Uterus (tissue), 4 donors: Measurements from ENCODE around the gene APOL4. TPM values are rescaled to one million over a fixed set of nuclear protein-coding genes. Genes with fewer than 3 reads are reported as not detected.

ENCODE experiments used
- DNase-seq, 2 donors: peaks; one replicate each; pipeline ENCODE4 v3.0.0-alpha.2; 2019 to 2020
- H3K27ac ChIP-seq, 2 donors: fragments of 200-600 bp; sonication (generic); 1 replicate in 1 of 2; 2 replicates in 1 of 2; pipeline ENCODE4 v1.5.1; 2016 to 2018
- H3K27me3 ChIP-seq, 2 donors: fragments of 200-600 bp; sonication (generic); one replicate each; pipeline ENCODE4 v1.5.1; 2018 to 2019; ENCODE audit warnings: control low read depth in 1 of 2
- H3K36me3 ChIP-seq, 2 donors: fragments of 200-600 bp; sonication (generic); one replicate each; pipeline ENCODE4 v1.5.1; 2019; ENCODE audit warnings: control low read depth in 1 of 2
- H3K4me1 ChIP-seq, 2 donors: fragments of 200-600 bp; sonication (generic); one replicate each; pipeline ENCODE4 v1.5.1; 2018 to 2019; ENCODE audit warnings: control low read depth in 1 of 2
- H3K4me3 ChIP-seq, 2 donors: fragments of 200-600 bp; sonication (generic); 1 replicate in 1 of 2; 2 replicates in 1 of 2; pipeline ENCODE4 v1.5.1; 2018 to 2019; ENCODE audit warnings: mild to moderate bottlenecking in 1 of 2
- H3K9me3 ChIP-seq, 2 donors: fragments of 200-600 bp; sonication (generic); one replicate each; pipeline ENCODE4 v1.5.1; 2019; ENCODE audit warnings: control low read depth in 1 of 2
- CTCF ChIP-seq, 4 experiments: fragments of 200-600 bp in 2 of 4; fragments of 450-650 bp in 2 of 4; sonication (generic) in 2 of 4; IDR thresholded peaks; one replicate each; pipeline ENCODE4 v1.5.1; 2016 to 2019; ENCODE audit warnings: antibody characterized with exemption in 4 of 4, mild to moderate bottlenecking in 2 of 4, moderate library complexity in 1 of 4
- POLR2A ChIP-seq, 2 donors: fragments of 450-650 bp; IDR thresholded peaks; one replicate each; pipeline ENCODE4 v1.6.1; 2016; ENCODE audit warnings: antibody characterized with exemption in 2 of 2, mild to moderate bottlenecking in 1 of 2, moderate library complexity in 1 of 2
- intact Hi-C: fragments of 100-400 bp; cut with DNase I; formaldehyde crosslinking; loops from one replicate; pipeline ENCODE4 v1.15.1; 2023; ENCODE audit warnings: low total_unique reads
- total RNA-seq, 4 donors: library from RNA; depleted of rRNA in 3 of 4; stranded (reverse); fragments of >200 nt in 3 of 4; gene quantifications; one replicate each; pipeline versions ENCODE4 v1.1.0 to v1.2.4, GENCODE V29; 2014 to 2023
- donor health status: DM: yes; HTN: yes; CAD: no.

Gene APOL4
- total RNA-seq, 4 donors from 2014 or later = 1.0 to 35.2 (median 16.9) TPM; not detected in 1

- intact Hi-C loops = no loop called here
- no peaks in the 10 kb centered on the region for H3K9me3 ChIP-seq
- H3K27ac ChIP-seq = peak overlapping the region in 1 of 2 donors; percentile 81
- DNase-seq = no peak
- H3K36me3 ChIP-seq = no peaks in the 10 kb centered on the region
- no peak overlapping the region for H3K4me3 ChIP-seq
- H3K4me1 ChIP-seq = peaks cover 5 to 12% of the 10 kb centered on the region in 2 donors
- TF ChIP-seq CTCF (IDR thresholded peaks at IDR 0.05) = no peak
- TF ChIP-seq POLR2A (IDR thresholded peaks at IDR 0.05) = no peak
- no peaks in the 10 kb centered on the region for H3K27me3 ChIP-seq
Observed at GRCh38 chr22:36198536-36198935, 3.1 kb downstream of the APOL4 start.

- Histone ChIP-seq H3K9me3 (no peaks in the 10 kb centered on the region), H3K4me3 (no peak overlapping the region), H3K27ac (peak overlapping the region; percentile 61 to 81), H3K27me3 (no peaks in the 10 kb centered on the region), H3K36me3 (no peaks in the 10 kb centered on the region), H3K4me1 (peaks cover 5 to 12% of the 10 kb centered on the region in 2 donors)
- intact Hi-C loops = no loop called here
- DNase-seq = peak in 1 of 2 donors; percentile 39
- TF ChIP-seq POLR2A (IDR thresholded peaks at IDR 0.05) (no peak), CTCF (IDR thresholded peaks at IDR 0.05) (no peak)
Observed at GRCh38 chr22:36197514-36198146, 4.0 kb downstream of the APOL4 start.

GRCh38 chr22:36197065-36197440 is 4.6 kb downstream of the APOL4 start:
- Histone ChIP-seq H3K9me3 (no peaks in the 10 kb centered on the region), H3K4me3 (no peak overlapping the region), H3K4me1 (peaks cover 5 to 12% of the 10 kb centered on the region in 2 donors), H3K27ac (peak overlapping the region; percentile 61 to 81), H3K27me3 (no peaks in the 10 kb centered on the region), H3K36me3 (no peaks in the 10 kb centered on the region)
- intact Hi-C loops = no loop called here
- TF ChIP-seq POLR2A (IDR thresholded peaks at IDR 0.05) = no peak
- no peak for TF ChIP-seq CTCF (IDR thresholded peaks at IDR 0.05)
- DNase-seq = peak; percentile 85

GRCh38 chr22:36196254-36197064 is 5.2 kb downstream of the APOL4 start:
- Histone ChIP-seq H3K36me3 (no peaks in the 10 kb centered on the region), H3K4me1 (peaks cover 5 to 12% of the 10 kb centered on the region in 2 donors)
- TF ChIP-seq CTCF (IDR thresholded peaks at IDR 0.05) (no peak), POLR2A (IDR thresholded peaks at IDR 0.05) (no peak)

GRCh38 chr22:36194971-36195370 is 6.6 kb downstream of the APOL4 start:
- Histone ChIP-seq H3K4me1 (peaks cover 5 to 12% of the 10 kb centered on the region in 2 donors), H3K27ac (no peak overlapping the region), H3K36me3 (no peaks in the 10 kb centered on the region), H3K9me3 (no peaks in the 10 kb centered on the region), H3K4me3 (no peak overlapping the region), H3K27me3 (no peaks in the 10 kb centered on the region)
- DNase-seq = peak; percentile 49 to 74
- intact Hi-C loops = no loop called here
- TF ChIP-seq POLR2A (IDR thresholded peaks at IDR 0.05) = no peak
- peak; percentile 67 to 88 (median 80) for TF ChIP-seq CTCF (IDR thresholded peaks at IDR 0.05)

More at GRCh38 chr22:36196254-36197064, 5.2 kb downstream of the APOL4 start:
- Histone ChIP-seq H3K27ac (peak overlapping the region; percentile 61 to 81), H3K4me3 (no peak overlapping the region), H3K9me3 (no peaks in the 10 kb centered on the region), H3K27me3 (no peaks in the 10 kb centered on the region)
- intact Hi-C loops = no loop called here
- DNase-seq = no peak
